Ovary (tissue), 9 donors: ENCODE data around the gene LIM2. TPM values are rescaled to one million over a fixed set of nuclear protein-coding genes. Genes with fewer than 3 reads are reported as not detected.

Source experiments
- DNase-seq, 5 donors: peaks; one replicate each; pipeline ENCODE4 v3.0.0-alpha.2; 2019 to 2020
- H3K27ac ChIP-seq, 2 donors: fragments of 200-600 bp; one replicate each; pipeline versions ENCODE4 v1.5.1 to v1.8.0; 2019 to 2022
- H3K27me3 ChIP-seq: fragments of 200-600 bp; one replicate; pipeline ENCODE4 v1.8.0; 2022
- H3K36me3 ChIP-seq: fragments of 200-600 bp; sonication (generic); one replicate; pipeline ENCODE4 v1.5.1; 2019
- H3K4me1 ChIP-seq: one replicate; pipeline ENCODE4 v1.8.1; 2013; ENCODE audit warnings: mild to moderate bottlenecking, moderate library complexity; ENCODE audit not compliant: insufficient read depth
- H3K4me3 ChIP-seq: fragments of 200-600 bp; sonication (generic); one replicate; pipeline ENCODE4 v1.5.1; 2017
- H3K9me3 ChIP-seq, 2 donors: fragments of 200-600 bp in 1 of 2; sonication (generic) in 1 of 2; one replicate each; pipeline versions ENCODE4 v1.5.1 to v1.8.1; 2013 to 2019; ENCODE audit warnings: mild to moderate bottlenecking in 1 of 2, moderate library complexity in 1 of 2
- EP300 ChIP-seq: sonication (generic); formaldehyde crosslinking; IDR thresholded peaks from one replicate; pipeline ENCODE4 v1.6.1; 2017; ENCODE audit warnings: antibody characterized with exemption
- POLR2A ChIP-seq: fragments of 450-650 bp; IDR thresholded peaks from one replicate; pipeline ENCODE4 v1.6.1; 2017; ENCODE audit warnings: antibody characterized with exemption, mild to moderate bottlenecking, moderate library complexity
- WGBS, 3 donors: extraction: QIAGEN DNeasy Blood & Tissue Kit in 1 of 3; methylation state at CpG; one replicate each; pipeline versions ENCODE4 v1.1.5 to v1.1.7; 2013 to 2017; 5-methylcytosine and 5-hydroxymethylcytosine counted together
- intact Hi-C, 4 donors: fragments of 100-400 bp; cut with DNase I; formaldehyde crosslinking; loops; one replicate each; pipeline versions ENCODE4 v1.11.0 to v1.15.1; 2022 to 2023
- polyA plus RNA-seq, 2 donors: library from polyadenylated mRNA; stranded (reverse); fragments of 200-250 nt in 1 of 2; fragments of 350-450 nt in 1 of 2; fragmentation: Illumina TruSeq in 1 of 2; extraction: RNeasy Lipid Tissue Mini Kit (QIAGEN cat#74804) in 1 of 2; gene quantifications; one replicate each; pipeline ENCODE4 v1.2.3, GENCODE V29; 2013 to 2014
- total RNA-seq, 7 donors: library from RNA; depleted of rRNA in 2 of 7; stranded (reverse); fragments of >200 nt in 2 of 7; fragmentation: NEBNext Ultra II Directional in 3 of 7; extraction: Animal tissue kit (Norgen Biotek cat#: 25700) in 3 of 7; gene quantifications; one replicate each; pipeline versions ENCODE4 v1.1.0 to v1.2.4, GENCODE V29; 2016 to 2023
- TF ChIP-seq, protein P1 (sequence below), 3 donors: fragments of 450-650 bp in 2 of 3; fragments of 200-600 bp in 1 of 3; IDR thresholded peaks; one replicate each; pipeline versions ENCODE4 v1.5.1 to v1.8.0; 2016 to 2022; ENCODE audit warnings: antibody characterized with exemption in 3 of 3, mild to moderate bottlenecking in 1 of 3
- donor health status: DM: no; HTN: no; CAD: no; lungs with moderate emphysema.
- donor health status: DM: no; HTN: no; CAD: no.
- donor health status: Bipolar disorder and iron deficiency.
- donor health status: DM: yes; HTN: yes; CAD: no.
- donor health status: DM: no; HTN: no; CAD: no.
- donor health status: DM: yes; HTN: yes; CAD: no.

The LIM2 gene
- total and polyA plus RNA-seq, 9 donors: not detected

DNA sequence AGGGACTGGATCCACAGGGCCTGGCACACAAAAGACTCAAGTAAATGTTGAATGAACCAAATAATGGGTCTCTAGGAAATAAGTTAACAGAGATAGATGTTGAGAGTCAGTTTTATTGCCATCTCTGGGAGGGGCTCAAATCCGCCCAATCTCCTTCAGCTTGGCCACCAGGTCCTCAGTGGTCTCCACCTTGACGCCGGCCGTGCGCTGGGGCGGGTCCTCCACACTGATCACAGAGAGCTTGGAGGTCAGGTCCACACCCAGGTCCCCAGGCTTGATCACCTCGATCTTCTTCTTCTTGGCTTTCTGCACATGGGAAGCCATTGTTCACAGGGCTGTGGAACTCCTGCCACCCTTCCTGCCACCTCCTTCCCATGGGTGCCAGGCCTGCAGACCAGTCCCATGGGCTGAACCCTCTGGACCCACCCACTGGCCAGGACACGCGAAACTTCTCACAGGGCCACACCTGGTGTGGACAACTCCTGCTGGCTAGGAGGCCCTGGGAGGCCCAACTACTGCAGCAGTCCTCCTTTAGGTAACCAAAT, 42.6 kb downstream of the LIM2 start:
- 93 to 96% (median 96%) methylated on average over 9 of the region's 9 CpGs for WGBS, 3 donors
- DNase-seq: no peak
- intact Hi-C loops: loop anchor here in 1 of 4 donors (10.0 kb wide), 1 partner anchor 50 kb away; the partner anchor contains the start of gene C19orf84
- Histone ChIP-seq H3K9me3 (no peaks in the 10 kb centered on the region), H3K4me3 (no peak overlapping the region), H3K4me1 (peaks cover 2% of the 10 kb centered on the region), H3K36me3 (no peaks in the 10 kb centered on the region), H3K27me3 (no peaks in the 10 kb centered on the region), H3K27ac (no peak overlapping the region)
- TF ChIP-seq POLR2A: no peak
- TF ChIP-seq, protein P1, sequence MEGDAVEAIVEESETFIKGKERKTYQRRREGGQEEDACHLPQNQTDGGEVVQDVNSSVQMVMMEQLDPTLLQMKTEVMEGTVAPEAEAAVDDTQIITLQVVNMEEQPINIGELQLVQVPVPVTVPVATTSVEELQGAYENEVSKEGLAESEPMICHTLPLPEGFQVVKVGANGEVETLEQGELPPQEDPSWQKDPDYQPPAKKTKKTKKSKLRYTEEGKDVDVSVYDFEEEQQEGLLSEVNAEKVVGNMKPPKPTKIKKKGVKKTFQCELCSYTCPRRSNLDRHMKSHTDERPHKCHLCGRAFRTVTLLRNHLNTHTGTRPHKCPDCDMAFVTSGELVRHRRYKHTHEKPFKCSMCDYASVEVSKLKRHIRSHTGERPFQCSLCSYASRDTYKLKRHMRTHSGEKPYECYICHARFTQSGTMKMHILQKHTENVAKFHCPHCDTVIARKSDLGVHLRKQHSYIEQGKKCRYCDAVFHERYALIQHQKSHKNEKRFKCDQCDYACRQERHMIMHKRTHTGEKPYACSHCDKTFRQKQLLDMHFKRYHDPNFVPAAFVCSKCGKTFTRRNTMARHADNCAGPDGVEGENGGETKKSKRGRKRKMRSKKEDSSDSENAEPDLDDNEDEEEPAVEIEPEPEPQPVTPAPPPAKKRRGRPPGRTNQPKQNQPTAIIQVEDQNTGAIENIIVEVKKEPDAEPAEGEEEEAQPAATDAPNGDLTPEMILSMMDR (IDR thresholded peaks at IDR 0.05): no peak
- no peak for TF ChIP-seq EP300

DNA sequence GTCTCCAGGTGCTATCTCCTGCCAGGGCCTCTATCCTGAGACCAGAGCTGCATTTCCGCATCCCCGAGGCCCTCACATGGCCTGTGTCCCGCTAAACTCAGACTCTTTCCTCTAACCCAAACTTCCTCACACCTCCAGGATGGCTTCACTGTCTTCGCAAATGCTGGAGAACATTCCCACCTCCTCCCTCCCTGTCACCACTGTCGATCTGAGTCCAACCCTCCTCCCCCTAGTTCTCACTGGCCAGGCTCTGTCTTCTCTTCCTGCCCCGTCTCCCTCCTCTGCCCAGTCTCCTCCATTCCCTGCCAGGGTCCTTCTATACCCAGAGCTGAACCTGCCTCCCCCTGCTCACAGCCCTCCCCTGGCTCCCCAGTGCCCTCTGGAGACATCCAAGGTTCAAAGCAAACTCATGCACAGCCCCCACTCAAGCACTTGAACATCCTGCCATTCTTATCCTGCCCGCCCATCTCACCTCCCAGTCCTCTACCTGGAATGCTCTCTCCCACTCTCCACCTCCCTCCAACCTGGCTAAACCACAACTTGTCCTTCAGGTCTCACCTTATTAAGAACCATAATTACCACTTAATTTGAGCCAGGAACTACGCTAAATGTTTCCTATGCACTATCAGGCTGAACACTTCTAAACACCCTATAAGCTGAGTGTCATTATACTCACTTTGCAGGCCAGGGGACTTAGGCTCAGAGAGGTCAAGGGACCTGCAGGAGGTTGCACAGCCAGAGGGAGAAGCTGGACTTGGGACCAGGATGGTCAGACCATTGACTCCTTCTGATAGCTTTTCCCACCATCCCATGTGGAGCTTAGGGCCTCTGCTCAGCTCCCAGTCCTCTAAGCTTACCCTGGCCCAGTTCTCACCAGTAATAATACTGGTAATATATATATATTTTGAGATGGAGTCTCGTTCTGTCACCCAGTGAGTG, 44.9 kb downstream of the LIM2 start:
- whole genome bisulfite sequencing, 3 donors: 26 to 41% (median 30%) methylated on average over 9 of the region's 9 CpGs
- Histone ChIP-seq H3K4me3 (no peak overlapping the region), H3K27ac (no peak overlapping the region), H3K36me3 (no peaks in the 10 kb centered on the region), H3K9me3 (no peaks in the 10 kb centered on the region), H3K27me3 (no peaks in the 10 kb centered on the region), H3K4me1 (peaks cover 2% of the 10 kb centered on the region)
- intact Hi-C loops: loop anchor here in 2 of 4 donors (5.0 to 10.0 kb wide), 2 partner anchors 52 to 314 kb away; partner anchors contain the start of gene C19orf84 (in 1 of the 2)
- DNase-seq: no peak
- TF ChIP-seq POLR2A (no peak), EP300 (no peak)
- TF ChIP-seq, protein P1 (IDR thresholded peaks at IDR 0.05): no peak

DNA sequence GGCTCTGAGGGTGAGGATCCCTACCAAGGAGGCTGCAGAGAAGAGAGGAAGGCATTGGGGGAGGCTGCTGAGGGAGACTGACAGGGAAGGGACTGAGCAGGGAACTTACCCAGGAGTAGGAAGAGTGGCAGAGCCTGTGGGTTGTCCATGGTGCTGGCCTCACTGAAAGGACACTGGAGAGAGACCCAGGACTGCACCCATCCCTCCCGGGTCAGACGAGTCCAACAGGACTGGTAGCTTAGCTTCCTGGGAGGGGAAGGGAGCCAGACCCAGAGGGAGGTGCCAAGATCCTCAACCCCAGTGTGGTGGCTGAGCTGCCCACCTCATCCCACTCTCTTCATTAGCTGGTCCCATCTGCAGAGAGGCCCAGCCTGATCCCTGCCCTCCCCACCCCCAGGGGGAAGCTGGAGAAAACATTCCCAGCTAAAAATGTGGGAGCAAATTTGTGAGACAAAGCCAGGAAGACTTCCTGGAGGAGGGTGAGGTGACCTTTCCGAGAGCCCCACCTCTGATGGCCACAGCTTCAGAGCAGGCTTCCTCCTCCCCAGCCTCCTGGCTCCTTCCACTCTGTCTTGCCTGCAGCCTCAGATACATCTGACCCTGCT, 45.7 kb downstream of the LIM2 start, which contains the start of gene VSIG10L:
TSS of gene VSIG10L (minus strand) at position 164 of the 605 bp plus-strand sequence. CDS start at position 149, 15 bp downstream.
- no peak for TF ChIP-seq EP300
- no peak for TF ChIP-seq POLR2A
- TF ChIP-seq, protein P1 (IDR thresholded peaks at IDR 0.05): no peak
- H3K4me3 ChIP-seq: no peak within 1 kb of the TSS
- no peaks in the 10 kb centered on the region for H3K36me3 ChIP-seq
- intact Hi-C loops: loop anchor here in 2 of 4 donors (2.0 to 10.0 kb wide), 3 partner anchors 25 to 315 kb away; partner anchors contain the start of genes C19orf84 (in 1 of the 2) and ETFB (in 1 of the 2)
- H3K27ac ChIP-seq: peak within 1 kb of the TSS; percentile 27 to 77
- no peak for DNase-seq
- H3K27me3 ChIP-seq: no peaks in the 10 kb centered on the region
- H3K4me1 ChIP-seq: peaks cover 2% of the 10 kb centered on the region
- H3K9me3 ChIP-seq: no peaks in the 10 kb centered on the region
- 26 to 56% (median 38%) methylated on average over 3 of the region's 3 CpGs for whole genome bisulfite sequencing, 3 donors

DNA sequence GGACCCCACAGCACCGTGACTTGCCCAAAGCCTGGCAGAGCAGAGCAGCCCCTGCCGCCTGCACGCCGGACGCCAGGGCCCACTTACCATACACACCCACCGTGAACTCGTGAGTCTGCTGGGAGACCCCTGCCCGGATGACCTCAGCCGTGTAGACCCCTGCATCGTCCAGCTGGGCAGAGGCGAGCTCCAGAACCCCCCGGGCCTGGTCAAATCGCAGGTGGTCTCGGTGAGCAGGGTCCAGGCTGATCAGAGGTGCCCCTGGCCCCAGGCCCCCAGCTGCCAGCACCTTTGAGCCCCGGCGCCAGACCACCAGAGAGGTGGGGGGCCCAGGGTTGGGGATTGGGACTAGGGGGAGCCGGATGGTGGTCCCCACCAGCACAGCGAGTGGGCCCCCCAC, 46.7 kb downstream of the LIM2 start:
- Histone ChIP-seq H3K27ac (peak overlapping the region; percentile 27 to 77), H3K27me3 (no peaks in the 10 kb centered on the region), H3K36me3 (no peaks in the 10 kb centered on the region), H3K4me1 (peaks cover 2% of the 10 kb centered on the region), H3K4me3 (no peak overlapping the region), H3K9me3 (no peaks in the 10 kb centered on the region)
- TF ChIP-seq POLR2A (no peak), EP300 (no peak)
- TF ChIP-seq, protein P1 (IDR thresholded peaks at IDR 0.05): no peak
- intact Hi-C loops: loop anchor here in 2 of 4 donors (2.0 to 10.0 kb wide), 3 partner anchors 26 to 316 kb away; partner anchors contain the start of genes C19orf84 (in 1 of the 2) and ETFB (in 1 of the 2)
- 88 to 91% (median 89%) methylated on average over 18 of the region's 18 CpGs for WGBS, 3 donors
- DNase-seq: peak in 3 of 5 donors; percentile 41 to 46 (median 44)
